Endothelial cell of umbilical vein (primary cell): ENCODE results near the gene PEX5. TPM values are rescaled to one million over a fixed set of nuclear protein-coding genes. Genes with fewer than 3 reads are reported as not detected.

Experiments
- BruUV-seq: library from RNA; stranded (reverse); fragments of 400-500 nt; replicated peaks from 2 replicates; lab custom pipeline; 2021; lab: Mats Ljungman, UMichigan
- CTCF ChIA-PET: fragments of 300-600, 350-600 bp; sonication (Branson Sonifier 250); formaldehyde crosslinking; loops from one replicate; lab custom pipeline; 2021; ENCODE audit warnings: antibody characterized with exemption, inconsistent platforms; lab: Charles Lee
- POLR2A ChIA-PET: fragments of 300-600, 350-600 bp; sonication (Branson Sonifier 250); formaldehyde crosslinking; loops from one replicate; lab custom pipeline; 2021; ENCODE audit warnings: antibody characterized with exemption, inconsistent platforms; lab: Charles Lee
- DNase-seq: peaks from one replicate; pipeline ENCODE4 v3.0.0-alpha.2; 2011; ENCODE audit warnings: low read depth, low spot score
- FAIRE-seq: peaks from 2 replicates; lab custom pipeline; 2011; peaks lifted over from hg19 to GRCh38; lab: Jason Lieb, UNC
- H2AFZ ChIP-seq: 2 replicates; pipeline ENCODE4 v1.6.0; 2012; ENCODE audit warnings: low read depth, low read length, control low read depth, inconsistent platforms
- H3K27ac ChIP-seq: 2 replicates; pipeline ENCODE4 v1.5.1; 2011; ENCODE audit warnings: low read depth, mild to moderate bottlenecking, control low read depth, low read length, moderate library complexity; ENCODE audit not compliant: insufficient read depth
- H3K27me3 ChIP-seq, 2 experiments: 2 replicates each; pipeline versions ENCODE4 v1.6.0 to v1.6.1; 2011; ENCODE audit warnings: low read length in 2 of 2, mixed read lengths in 1 of 2; ENCODE audit not compliant: control insufficient read depth in 2 of 2, insufficient read depth in 2 of 2
- H3K36me3 ChIP-seq, 2 experiments: 2 replicates in 1 of 2; 3 replicates in 1 of 2; pipeline ENCODE4 v1.5.1; 2011; ENCODE audit warnings: low read length in 2 of 2, mild to moderate bottlenecking in 1 of 2, moderate library complexity in 1 of 2; ENCODE audit not compliant: control insufficient read depth in 2 of 2, insufficient read depth in 2 of 2; ENCODE audit errors: extremely low read depth in 1 of 2
- H3K4me1 ChIP-seq: 3 replicates; pipeline ENCODE4 v1.5.1; 2011; ENCODE audit warnings: mild to moderate bottlenecking, low read length; ENCODE audit not compliant: control insufficient read depth, insufficient read depth; ENCODE audit errors: extremely low read depth
- H3K4me2 ChIP-seq: 2 replicates; pipeline ENCODE4 v1.6.1; 2011; ENCODE audit warnings: low read length, control low read depth, mixed read lengths; ENCODE audit not compliant: insufficient read depth
- H3K4me3 ChIP-seq, 3 experiments: fragments of 200-600 bp in 1 of 3; sonication (generic), shearing (Covaris generic) in 1 of 3; replicated peaks in 1 of 3; 2 replicates each; pipeline ENCODE4 v1.5.1; 2011 to 2016; ENCODE audit warnings: control low read depth in 3 of 3, low read length in 3 of 3, mild to moderate bottlenecking in 2 of 3, inconsistent platforms in 1 of 3, low read depth in 1 of 3, moderate library complexity in 1 of 3; ENCODE audit not compliant: insufficient read depth in 1 of 3
- H3K79me2 ChIP-seq: 2 replicates; pipeline ENCODE4 v1.6.0; 2012; ENCODE audit warnings: low read length, inconsistent platforms; ENCODE audit not compliant: control insufficient read depth, insufficient read depth
- H3K9ac ChIP-seq: replicated peaks from 2 replicates; pipeline ENCODE3; 2011; ENCODE audit warnings: low read length, control low read depth; ENCODE audit not compliant: insufficient read depth; ENCODE audit errors: extremely low read depth
- H3K9me1 ChIP-seq: replicated peaks from 3 replicates; pipeline ENCODE4 v1.6.0; 2011; ENCODE audit warnings: mild to moderate bottlenecking, low read length; ENCODE audit not compliant: control insufficient read depth, insufficient read depth; ENCODE audit errors: extremely low read depth
- H3K9me3 ChIP-seq: replicated peaks from 2 replicates; pipeline ENCODE4 v1.5.1; 2012; ENCODE audit warnings: low read length, inconsistent platforms; ENCODE audit not compliant: control insufficient read depth, insufficient read depth
- H4K20me1 ChIP-seq: replicated peaks from 2 replicates; pipeline ENCODE3; 2011; ENCODE audit warnings: mild to moderate bottlenecking, low read length; ENCODE audit not compliant: control insufficient read depth, insufficient read depth; ENCODE audit errors: extremely low read depth
- CTCF ChIP-seq, 2 donors: IDR thresholded peaks; 1 replicate in 1 of 2; 2 replicates in 1 of 2; pipeline ENCODE4 v1.5.1; 2011; ENCODE audit warnings: low read length in 2 of 2, mild to moderate bottlenecking in 2 of 2, moderate library complexity in 2 of 2, control low read depth in 1 of 2, inconsistent platforms in 1 of 2, low read depth in 1 of 2; ENCODE audit not compliant: insufficient read depth in 1 of 2; ENCODE audit errors: extremely low read depth in 1 of 2
- EZH2 ChIP-seq: IDR thresholded peaks from 2 replicates; pipeline ENCODE4 v1.6.1; 2012; ENCODE audit warnings: borderline replicate concordance, low read depth, mild to moderate bottlenecking, moderate library complexity, low read length, inconsistent platforms; ENCODE audit not compliant: severe bottlenecking
- FOS ChIP-seq: IDR thresholded peaks from 2 replicates; pipeline ENCODE4 v1.6.1; 2011; ENCODE audit warnings: mild to moderate bottlenecking, low read length, moderate library complexity, borderline replicate concordance; ENCODE audit not compliant: insufficient read depth
- GATA2 ChIP-seq: IDR thresholded peaks from 2 replicates; pipeline ENCODE4 v1.7.0; 2011; ENCODE audit warnings: low read depth, mild to moderate bottlenecking, moderate library complexity, mixed read lengths, low read length; ENCODE audit not compliant: insufficient read length, insufficient read depth
- JUN ChIP-seq: IDR thresholded peaks from 2 replicates; pipeline ENCODE4 v1.6.1; 2011; ENCODE audit warnings: borderline replicate concordance, low read depth; ENCODE audit not compliant: insufficient read length, insufficient read depth
- MAX ChIP-seq: IDR thresholded peaks from 2 replicates; pipeline ENCODE4 v1.6.1; 2011; ENCODE audit not compliant: insufficient read depth, insufficient read length
- MYC ChIP-seq: IDR thresholded peaks from one replicate; pipeline ENCODE4 v1.6.1; 2011; ENCODE audit warnings: mild to moderate bottlenecking, low read depth, low read length
- POLR2A ChIP-seq: IDR thresholded peaks from 2 replicates; pipeline ENCODE4 v1.6.1; 2012; ENCODE audit warnings: low read depth, mild to moderate bottlenecking, control low read depth, low read length
- POLR2AphosphoS5 ChIP-seq: IDR thresholded peaks from 2 replicates; pipeline ENCODE4 v1.6.1; 2012; ENCODE audit warnings: low read depth, mild to moderate bottlenecking, control low read depth, low read length, moderate library complexity; ENCODE audit not compliant: insufficient read depth
- dilution Hi-C: fragments of 300-500 bp; cut with MboI; formaldehyde crosslinking; loops from one replicate; pipeline ENCODE4 v1.15.0; 2019; ENCODE audit warnings: low sequenced_read_pairs; ENCODE audit not compliant: extremely low pct_ligation_motif_present
- intact Hi-C: fragments of 100-400 bp; cut with micrococcal nuclease; formaldehyde crosslinking; loops from one replicate; pipeline ENCODE4 v1.10.0; 2022
- polyA plus RNA-seq, 4 experiments: library from polyadenylated mRNA; depleted of rRNA in 3 of 4; stranded (reverse) in 3 of 4; unstranded in 1 of 4; fragments of >200 nt; gene quantifications; 2 replicates each; pipeline versions ENCODE4 v1.2.1 to v1.2.3, GENCODE V29; 2011 to 2012; ENCODE audit warnings: missing spikeins in 1 of 4
- total RNA-seq: library from RNA; stranded (reverse); gene quantifications from 2 replicates; pipeline ENCODE4 v1.2.3, GENCODE V29; 2021

PEX5 gene
- total and polyA plus RNA-seq, 2 donors (not counting 3 experiments of a cell fraction or from before 2014, with no cell fraction given), result 12.9 to 32.3 TPM

GRCh38 chr12:7241404-7242005 is 52.0 kb downstream of the PEX5 start:
- Histone ChIP-seq H3K9me3 (no peaks in the 10 kb centered on the region), H3K4me1 (no peaks in the 10 kb centered on the region), H3K9ac (no peak overlapping the region), H3K36me3 (no peaks in the 10 kb centered on the region), H3K4me2 (no peak overlapping the region), H3K27me3 (peaks cover 0 to 7% of the 10 kb centered on the region in 2 experiments), H3K4me3 (no peak overlapping the region), H4K20me1 (no peaks in the 10 kb centered on the region), H3K79me2 (no peaks in the 10 kb centered on the region), H3K27ac (no peak overlapping the region), H2AFZ (no peak overlapping the region), H3K9me1 (no peaks in the 10 kb centered on the region)
- DNase-seq, result no peak
- no peak for TF ChIP-seq POLR2AphosphoS5
- no peak for TF ChIP-seq JUN
- TF ChIP-seq FOS, result no peak
- TF ChIP-seq EZH2, result no peak
- no peak for TF ChIP-seq GATA2
- no peak for TF ChIP-seq MYC
- TF ChIP-seq POLR2A, result no peak
- TF ChIP-seq CTCF (IDR thresholded peaks at IDR 0.05; ENCODE audit: extremely low read depth in 1 of 2, insufficient read depth in 1 of 2, low read depth in 1 of 2, low read length in 2 of 2), result no peak
- TF ChIP-seq MAX, result no peak
- FAIRE-seq, result no peak
- intact Hi-C loops, result no loop called here
- BruUV-seq, result no TSS peak
- POLR2A ChIA-PET, result no interaction called here
- dilution Hi-C loops, result no loop called here
- CTCF ChIA-PET, result interaction anchor here (1.5 kb wide), 2 partner anchors 10 to 12 kb away, joined by 3 to 5 read pairs; no protein-coding TSS in a partner anchor
